SKM-1 (cell line): ENCODE measurements around the gene MMGT1.
"Not testable (repeated sequence)": the region's sequence is repeated elsewhere in the genome, so short reads cannot be mapped to it uniquely, and the experiment has no call there.

Source experiments
- DNase-seq: peaks from one replicate; lab custom pipeline; 2025; ENCODE audit not compliant: unreplicated experiment; lab: John Stamatoyannopoulos, UW

MMGT1 gene

DNA sequence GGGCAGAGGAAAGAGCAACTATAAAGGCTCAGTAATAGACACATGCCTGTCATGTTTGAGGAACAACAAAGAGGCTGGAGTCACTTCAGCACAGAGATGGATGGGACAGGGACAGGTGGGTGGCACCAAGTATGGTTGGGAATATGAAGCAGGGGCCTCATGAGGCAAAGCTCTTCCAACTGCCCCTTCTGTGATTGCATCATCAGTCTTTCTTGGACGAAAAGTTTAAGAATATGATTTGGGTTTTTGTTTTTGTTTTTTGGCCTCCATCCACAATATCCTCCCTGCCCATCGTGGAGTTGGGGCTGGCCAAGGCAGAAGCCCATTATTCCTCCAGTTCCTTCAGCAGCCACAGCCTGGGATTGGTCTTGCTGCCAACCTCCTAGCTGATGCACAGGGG is 45.9 kb downstream of the MMGT1 start:
- DNase-seq = no peak

- DNase-seq = no peak
These were observed 50.4 kb downstream of the MMGT1 start for GRCh38 chrX:135923353-135923752.

- DNase-seq = not testable (repeated sequence)
These were observed 53.3 kb downstream of the MMGT1 start for GRCh38 chrX:135920516-135920915.

DNA sequence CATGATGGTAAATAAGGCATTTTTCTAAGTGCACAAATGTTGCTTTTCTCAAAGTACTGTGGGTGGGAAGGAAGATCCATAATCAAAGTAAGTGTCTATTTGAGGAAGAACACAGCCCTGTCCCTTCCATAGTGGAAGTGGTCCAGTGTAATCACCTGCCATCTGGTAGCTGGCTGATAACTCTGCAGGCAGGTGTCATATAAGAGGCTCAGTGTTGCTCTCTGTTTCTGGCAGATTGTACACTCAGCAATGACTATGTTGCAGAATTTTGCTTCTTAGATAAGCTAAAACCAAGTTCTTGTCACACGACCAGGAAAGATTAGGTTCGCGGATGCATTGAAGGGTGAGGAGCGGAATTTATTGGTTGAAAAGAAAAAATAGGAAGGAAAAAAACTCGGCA is 59.4 kb downstream of the MMGT1 start:
- DNase-seq = no peak
